DOHH2 (cell line): ENCODE results near the gene RPL21.

Experiments
- H3F3A ChIP-seq: fragments of 200-600 bp; sonication (generic), shearing (Covaris generic); 2 replicates; pipeline ENCODE4 v1.6.0; 2016; ENCODE audit warnings: antibody characterized with exemption, mild to moderate bottlenecking; ENCODE audit not compliant: control insufficient read depth, insufficient read depth
- H3K27ac ChIP-seq: fragments of 200-600 bp; sonication (generic); 2 replicates; pipeline ENCODE4 v1.5.1; 2014; ENCODE audit warnings: low read depth, mild to moderate bottlenecking, low read length, moderate library complexity
- H3K27me3 ChIP-seq: fragments of 200-600 bp; sonication (generic); 2 replicates; pipeline ENCODE4 v1.6.1; 2014; ENCODE audit warnings: mild to moderate bottlenecking, low read length, mixed read lengths; ENCODE audit not compliant: control insufficient read depth
- H3K36me3 ChIP-seq: fragments of 200-600 bp; sonication (generic); 2 replicates; pipeline ENCODE4 v1.6.1; 2014; ENCODE audit warnings: mild to moderate bottlenecking, low read length, moderate library complexity, mixed read lengths; ENCODE audit not compliant: control insufficient read depth
- H3K4me1 ChIP-seq: fragments of 200-600 bp; sonication (generic); 2 replicates; pipeline ENCODE4 v1.6.1; 2014; ENCODE audit warnings: mild to moderate bottlenecking, low read length, mixed read lengths; ENCODE audit not compliant: control insufficient read depth
- H3K4me2 ChIP-seq: fragments of 200-600 bp; sonication (generic); 2 replicates; pipeline ENCODE4 v1.6.0; 2014; ENCODE audit warnings: mild to moderate bottlenecking, low read length, moderate library complexity
- H3K4me3 ChIP-seq: fragments of 200-600 bp; sonication (generic); 2 replicates; pipeline ENCODE4 v1.5.1; 2014; ENCODE audit warnings: mild to moderate bottlenecking, low read length, mixed read lengths
- H3K79me2 ChIP-seq: fragments of 200-600 bp; sonication (generic); 2 replicates; pipeline ENCODE4 v1.6.1; 2014; ENCODE audit warnings: mild to moderate bottlenecking, low read length, mixed read lengths; ENCODE audit not compliant: control insufficient read depth
- H3K9me2 ChIP-seq: fragments of 200-600 bp; sonication (generic); replicated peaks from 2 replicates; pipeline ENCODE4 v1.6.1; 2014; ENCODE audit warnings: mild to moderate bottlenecking, low read length, mixed read lengths; ENCODE audit not compliant: control insufficient read depth
- H3K9me3 ChIP-seq: fragments of 200-600 bp; sonication (generic); 2 replicates; pipeline ENCODE4 v1.6.1; 2014; ENCODE audit warnings: antibody characterized with exemption, low read length, mixed read lengths; ENCODE audit not compliant: control insufficient read depth, insufficient read depth
- H4K20me1 ChIP-seq: fragments of 200-600 bp; sonication (generic); 2 replicates; pipeline ENCODE4 v1.6.0; 2014; ENCODE audit warnings: low read depth, mild to moderate bottlenecking, antibody characterized with exemption, low read length, moderate library complexity; ENCODE audit not compliant: control insufficient read depth, insufficient read depth
- EZH2phosphoT487 ChIP-seq: fragments of 200-600 bp; sonication (generic); IDR thresholded peaks from 2 replicates; pipeline ENCODE4 v1.6.1; 2017; ENCODE audit warnings: borderline replicate concordance, mild to moderate bottlenecking, antibody characterized with exemption, low read length, moderate library complexity, mixed read lengths
- TF ChIP-seq, protein P1 (sequence below): fragments of 200-600 bp; sonication (generic); IDR thresholded peaks from one replicate; pipeline ENCODE4 v1.5.1; 2014; ENCODE audit warnings: antibody characterized with exemption, mild to moderate bottlenecking, low read depth, low read length; ENCODE audit not compliant: poor library complexity, severe bottlenecking

Gene RPL21

DNA sequence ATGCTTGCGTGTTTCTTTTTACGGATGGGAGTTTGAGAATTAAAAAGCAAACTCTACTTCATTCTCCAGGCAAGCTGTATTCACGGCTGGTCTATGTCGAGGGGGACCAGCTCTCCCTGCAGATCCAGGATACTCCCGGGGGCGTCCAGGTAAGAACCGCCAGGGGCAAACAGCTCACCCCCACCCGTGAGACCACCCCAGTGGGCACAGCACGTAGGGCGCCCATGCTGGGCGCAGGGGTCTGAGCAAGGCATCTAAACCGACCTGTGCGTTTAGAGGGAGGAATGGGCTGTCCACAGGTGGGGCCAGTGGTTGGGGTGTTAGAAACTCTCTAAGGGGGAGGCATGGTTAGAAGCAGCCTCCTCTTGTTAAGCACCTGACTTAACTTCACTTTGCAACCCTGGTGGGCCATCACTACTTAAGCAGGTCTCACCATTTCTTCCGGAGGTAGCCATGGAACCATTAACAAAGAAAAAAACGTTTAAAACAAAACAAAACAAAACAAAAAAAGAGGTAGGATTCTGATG lies 20.3 kb downstream of the RPL21 start:
- Histone ChIP-seq H3K4me1 (peaks cover 21% of the 10 kb centered on the region), H3K27ac (no peak overlapping the region), H3K9me3 (no peaks in the 10 kb centered on the region), H3K36me3 (peaks cover 6% of the 10 kb centered on the region; the same call in 1 of the 2 replicates), H4K20me1 (no peaks in the 10 kb centered on the region), H3K9me2 (no peaks in the 10 kb centered on the region), H3K4me2 (peak overlapping the region; percentile 86), H3F3A (peaks cover 8% of the 10 kb centered on the region), H3K27me3 (no peaks in the 10 kb centered on the region), H3K4me3 (peak overlapping the region; percentile 83), H3K79me2 (0 out of 2 replicates have a peak, but pooled peaks cover 3% of the 10 kb centered on the region)
- TF ChIP-seq, protein P1, sequence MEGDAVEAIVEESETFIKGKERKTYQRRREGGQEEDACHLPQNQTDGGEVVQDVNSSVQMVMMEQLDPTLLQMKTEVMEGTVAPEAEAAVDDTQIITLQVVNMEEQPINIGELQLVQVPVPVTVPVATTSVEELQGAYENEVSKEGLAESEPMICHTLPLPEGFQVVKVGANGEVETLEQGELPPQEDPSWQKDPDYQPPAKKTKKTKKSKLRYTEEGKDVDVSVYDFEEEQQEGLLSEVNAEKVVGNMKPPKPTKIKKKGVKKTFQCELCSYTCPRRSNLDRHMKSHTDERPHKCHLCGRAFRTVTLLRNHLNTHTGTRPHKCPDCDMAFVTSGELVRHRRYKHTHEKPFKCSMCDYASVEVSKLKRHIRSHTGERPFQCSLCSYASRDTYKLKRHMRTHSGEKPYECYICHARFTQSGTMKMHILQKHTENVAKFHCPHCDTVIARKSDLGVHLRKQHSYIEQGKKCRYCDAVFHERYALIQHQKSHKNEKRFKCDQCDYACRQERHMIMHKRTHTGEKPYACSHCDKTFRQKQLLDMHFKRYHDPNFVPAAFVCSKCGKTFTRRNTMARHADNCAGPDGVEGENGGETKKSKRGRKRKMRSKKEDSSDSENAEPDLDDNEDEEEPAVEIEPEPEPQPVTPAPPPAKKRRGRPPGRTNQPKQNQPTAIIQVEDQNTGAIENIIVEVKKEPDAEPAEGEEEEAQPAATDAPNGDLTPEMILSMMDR: no peak
- TF ChIP-seq EZH2phosphoT487: no peak

DNA sequence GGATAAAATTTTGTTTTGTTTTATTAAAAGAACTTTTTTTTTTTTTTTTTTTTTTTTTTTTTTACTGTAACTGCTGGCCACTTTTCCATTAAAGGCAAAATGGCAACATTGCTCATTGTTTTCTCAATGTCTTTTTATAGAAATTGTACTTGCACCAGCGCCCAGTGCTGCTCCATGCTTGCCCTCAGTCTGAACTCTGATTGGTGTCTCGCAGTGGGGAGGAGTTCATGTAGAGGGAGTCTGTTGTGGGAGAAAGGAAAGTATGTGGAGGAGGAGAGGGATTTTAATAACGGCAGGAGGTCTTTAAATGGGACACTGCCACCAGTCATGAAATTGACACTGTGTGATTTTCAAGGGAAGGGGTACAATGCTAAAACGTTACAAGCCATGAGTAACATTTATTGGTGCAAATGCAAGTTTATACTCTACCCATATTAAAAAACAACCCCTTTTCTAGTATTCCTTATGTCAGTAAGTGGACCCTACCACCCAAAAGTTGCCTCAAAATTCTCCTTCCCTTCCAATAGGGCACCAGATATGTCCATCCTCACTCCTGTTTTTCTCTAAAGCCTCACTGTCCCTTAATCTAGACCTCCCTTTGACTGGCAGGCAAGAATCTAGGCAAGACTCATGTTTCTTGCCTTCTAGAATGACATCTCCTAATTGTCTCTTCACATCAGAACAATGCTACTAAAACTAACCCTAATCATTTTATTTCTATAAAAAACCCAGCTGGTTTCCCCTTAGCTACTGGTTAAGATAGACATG lies 22.5 kb downstream of the RPL21 start:
- peaks cover 13% of the 10 kb centered on the region for H3K4me1 ChIP-seq
- no peaks in the 10 kb centered on the region for H4K20me1 ChIP-seq
- H3K4me2 ChIP-seq: no peak overlapping the region
- H3K9me2 ChIP-seq: no peaks in the 10 kb centered on the region
- H3K36me3 ChIP-seq: 0 out of 2 replicates have a peak, but pooled peaks cover 3% of the 10 kb centered on the region
- no peaks in the 10 kb centered on the region for H3K27me3 ChIP-seq
- 0 out of 2 replicates have a peak, but pooled peaks cover 3% of the 10 kb centered on the region for H3K79me2 ChIP-seq
- H3F3A ChIP-seq: no peaks in the 10 kb centered on the region
- no peak overlapping the region for H3K27ac ChIP-seq
- H3K9me3 ChIP-seq: no peaks in the 10 kb centered on the region
- TF ChIP-seq, protein P1: no peak
- no peak for TF ChIP-seq EZH2phosphoT487
- no peak overlapping the region for H3K4me3 ChIP-seq

DNA sequence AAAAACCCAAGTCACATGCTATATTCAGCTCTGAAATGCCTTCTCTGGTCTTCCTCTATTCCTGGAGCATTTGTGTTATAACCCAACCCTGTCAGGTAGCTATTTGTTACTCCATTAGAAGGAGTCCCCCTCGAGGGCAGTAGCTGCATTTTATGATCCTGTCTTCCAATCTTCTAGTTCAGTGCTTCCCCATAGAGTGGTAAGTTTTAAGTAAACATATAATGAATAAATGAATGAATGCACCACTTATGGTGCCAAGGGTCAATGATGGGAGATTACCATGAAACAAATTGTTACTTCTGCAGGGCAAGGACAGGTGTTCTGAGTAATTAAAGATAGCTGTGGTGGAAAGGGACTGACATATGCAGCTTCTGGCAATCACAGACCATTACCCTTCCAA lies 23.3 kb downstream of the RPL21 start:
- Histone ChIP-seq H3K4me3 (no peak overlapping the region), H3K4me1 (peaks cover 13% of the 10 kb centered on the region), H3K4me2 (no peak overlapping the region), H3K27ac (no peak overlapping the region), H4K20me1 (no peaks in the 10 kb centered on the region), H3F3A (no peaks in the 10 kb centered on the region), H3K9me2 (no peaks in the 10 kb centered on the region), H3K79me2 (0 out of 2 replicates have a peak, but pooled peaks cover 3% of the 10 kb centered on the region), H3K9me3 (no peaks in the 10 kb centered on the region), H3K36me3 (0 out of 2 replicates have a peak, but pooled peaks cover 3% of the 10 kb centered on the region), H3K27me3 (no peaks in the 10 kb centered on the region)
- TF ChIP-seq, protein P1: no peak
- TF ChIP-seq EZH2phosphoT487: no peak
